Endodermal cell (in vitro differentiated cells): Measurements from ENCODE around the gene ACTL8. TPM values are rescaled to one million over a fixed set of nuclear protein-coding genes. Genes with fewer than 3 reads are reported as not detected.

Experiments
- DNase-seq: peaks from one replicate; pipeline ENCODE4 v3.0.0-alpha.2; 2017
- H3K27ac ChIP-seq: 2 replicates; pipeline ENCODE4 v1.5.1; 2013; ENCODE audit warnings: mild to moderate bottlenecking, low read depth, low read length, moderate library complexity
- H3K27me3 ChIP-seq: 2 replicates; pipeline ENCODE4 v1.6.1; 2013; ENCODE audit warnings: mild to moderate bottlenecking, low read length, moderate library complexity; ENCODE audit not compliant: insufficient read depth, control insufficient read depth, poor library complexity, severe bottlenecking
- H3K36me3 ChIP-seq: 2 replicates; pipeline ENCODE4 v1.7.0; 2013; ENCODE audit warnings: mild to moderate bottlenecking, low read length, moderate library complexity; ENCODE audit not compliant: control insufficient read depth, insufficient read depth
- H3K4me1 ChIP-seq: one replicate; pipeline ENCODE4 v1.7.0; 2013; ENCODE audit warnings: low read length; ENCODE audit not compliant: control insufficient read depth, insufficient read depth
- H3K4me3 ChIP-seq: 2 replicates; pipeline ENCODE4 v1.5.1; 2013; ENCODE audit warnings: mild to moderate bottlenecking, low read length, moderate library complexity
- H3K9ac ChIP-seq: 2 replicates; pipeline ENCODE4 v1.6.1; 2013; ENCODE audit warnings: mild to moderate bottlenecking, low read length, moderate library complexity; ENCODE audit not compliant: poor library complexity, severe bottlenecking; ENCODE audit errors: extremely low read depth
- H3K9me3 ChIP-seq: 2 replicates; pipeline ENCODE4 v1.6.1; 2013; ENCODE audit warnings: mild to moderate bottlenecking, low read length, moderate library complexity; ENCODE audit not compliant: control insufficient read depth
- H3K27ac Mint-ChIP-seq: 2 replicates; pipeline ENCODE4 v1.8.0; 2020; ENCODE audit warnings: mixed read lengths
- H3K27me3 Mint-ChIP-seq: 2 replicates; pipeline ENCODE4 v1.8.0; 2021; ENCODE audit warnings: mild to moderate bottlenecking, mixed read lengths; ENCODE audit not compliant: insufficient read depth
- H3K36me3 Mint-ChIP-seq: 2 replicates; pipeline ENCODE4 v1.8.0; 2020; ENCODE audit warnings: low read depth, mixed read lengths
- H3K4me1 Mint-ChIP-seq: 2 replicates; pipeline ENCODE4 v1.8.0; 2020; ENCODE audit warnings: mixed read lengths
- H3K4me3 Mint-ChIP-seq: 2 replicates; pipeline ENCODE4 v1.8.0; 2020; ENCODE audit warnings: mild to moderate bottlenecking, moderate library complexity, mixed read lengths
- H3K9me3 Mint-ChIP-seq: 2 replicates; pipeline ENCODE4 v1.8.0; 2020; ENCODE audit warnings: mild to moderate bottlenecking, mixed read lengths
- WGBS, 2 experiments: methylation state at CpG; one replicate each; pipeline versions ENCODE4 v1.1.5 to v1.1.7; 2013; ENCODE audit warnings: missing lambda C conversion rate in 2 of 2, mixed read lengths in 1 of 2; ENCODE audit not compliant: insufficient coverage in 1 of 2, insufficient read length in 1 of 2; 5-methylcytosine and 5-hydroxymethylcytosine counted together
- total RNA-seq, 2 donors: library from RNA; stranded (reverse); fragmentation: NEBNext Ultra II Directional in 1 of 2; extraction: Animal tissue kit (Norgen Biotek cat#: 25700) in 1 of 2; gene quantifications; 2 replicates in 1 of 2; 3 replicates in 1 of 2; pipeline ENCODE4 v1.2.1, GENCODE V29; 2021
- TF ChIP-seq, protein P1 (sequence below): fragments of 200-600 bp; sonication (generic); conservative IDR thresholded peaks from 2 replicates; pipeline ENCODE4 v1.5.0; 2021; ENCODE audit warnings: antibody characterized with exemption, mild to moderate bottlenecking

ACTL8 gene
- total RNA-seq, 2 donors from 2014 or later: not detected

DNA sequence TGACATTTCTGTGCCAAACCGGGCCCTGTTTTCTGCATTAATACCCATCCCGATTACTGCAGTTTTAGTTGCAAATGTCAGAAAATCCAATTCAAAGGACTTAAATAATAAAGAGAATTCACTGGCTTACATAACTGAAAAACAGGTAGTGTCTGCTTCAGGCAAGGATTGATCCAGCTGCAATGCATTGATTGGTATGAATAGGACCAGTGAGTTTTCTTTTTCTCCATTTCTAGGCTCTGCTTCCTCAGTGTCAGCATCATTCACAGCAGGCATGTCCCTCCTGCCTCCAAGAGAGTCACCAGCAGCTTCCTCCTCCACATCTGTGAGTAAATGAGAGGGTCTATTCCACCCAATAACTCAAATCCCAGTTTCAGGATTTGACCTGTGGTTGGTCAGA, 33.7 kb upstream of the ACTL8 start:
- no peaks in the 10 kb centered on the region for H3K4me1 Mint-ChIP-seq
- H3K4me1 ChIP-seq: no peaks in the 10 kb centered on the region
- no peaks in the 10 kb centered on the region for H3K9me3 ChIP-seq
- WGBS, 2 experiments: 97 to 100% methylated on average over 2 of the region's 2 CpGs
- no peaks in the 10 kb centered on the region for H3K9me3 Mint-ChIP-seq
- no peak overlapping the region for H3K4me3 ChIP-seq
- TF ChIP-seq, protein P1, sequence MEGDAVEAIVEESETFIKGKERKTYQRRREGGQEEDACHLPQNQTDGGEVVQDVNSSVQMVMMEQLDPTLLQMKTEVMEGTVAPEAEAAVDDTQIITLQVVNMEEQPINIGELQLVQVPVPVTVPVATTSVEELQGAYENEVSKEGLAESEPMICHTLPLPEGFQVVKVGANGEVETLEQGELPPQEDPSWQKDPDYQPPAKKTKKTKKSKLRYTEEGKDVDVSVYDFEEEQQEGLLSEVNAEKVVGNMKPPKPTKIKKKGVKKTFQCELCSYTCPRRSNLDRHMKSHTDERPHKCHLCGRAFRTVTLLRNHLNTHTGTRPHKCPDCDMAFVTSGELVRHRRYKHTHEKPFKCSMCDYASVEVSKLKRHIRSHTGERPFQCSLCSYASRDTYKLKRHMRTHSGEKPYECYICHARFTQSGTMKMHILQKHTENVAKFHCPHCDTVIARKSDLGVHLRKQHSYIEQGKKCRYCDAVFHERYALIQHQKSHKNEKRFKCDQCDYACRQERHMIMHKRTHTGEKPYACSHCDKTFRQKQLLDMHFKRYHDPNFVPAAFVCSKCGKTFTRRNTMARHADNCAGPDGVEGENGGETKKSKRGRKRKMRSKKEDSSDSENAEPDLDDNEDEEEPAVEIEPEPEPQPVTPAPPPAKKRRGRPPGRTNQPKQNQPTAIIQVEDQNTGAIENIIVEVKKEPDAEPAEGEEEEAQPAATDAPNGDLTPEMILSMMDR: no peak
- DNase-seq: no peak
- no peak overlapping the region for H3K27ac Mint-ChIP-seq
- H3K27ac ChIP-seq: no peak overlapping the region
- no peak overlapping the region for H3K9ac ChIP-seq
- H3K27me3 ChIP-seq: peaks cover 20% of the 10 kb centered on the region
- H3K36me3 ChIP-seq: no peaks in the 10 kb centered on the region
- no peaks in the 10 kb centered on the region for H3K36me3 Mint-ChIP-seq
- peaks cover 22% of the 10 kb centered on the region for H3K27me3 Mint-ChIP-seq
- H3K4me3 Mint-ChIP-seq: no peak overlapping the region

DNA sequence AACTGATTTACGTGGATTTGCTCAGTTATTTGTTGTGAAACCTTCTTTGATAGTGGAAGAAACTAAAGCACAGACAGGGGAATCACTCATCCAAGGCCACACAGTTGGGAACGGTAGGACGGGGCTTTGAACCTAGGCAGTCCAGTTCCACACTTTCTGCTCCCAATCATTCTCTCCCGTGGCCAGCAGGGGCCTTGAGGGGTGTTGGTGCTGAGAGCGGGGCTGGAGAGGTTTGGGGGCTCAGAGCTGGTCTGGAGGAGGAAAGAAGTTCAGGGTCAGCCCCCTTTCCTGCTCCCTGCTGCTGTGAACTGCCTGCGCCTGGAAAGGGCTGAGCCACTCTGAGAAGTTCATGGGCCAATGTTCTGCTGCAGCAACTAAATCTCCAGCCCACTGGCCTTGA, 31.4 kb upstream of the ACTL8 start:
- TF ChIP-seq, protein P1: peak; percentile 58
- Mint-ChIP-seq H3K4me1 (no peaks in the 10 kb centered on the region), H3K27me3 (peaks cover 20% of the 10 kb centered on the region), H3K36me3 (no peaks in the 10 kb centered on the region), H3K9me3 (peaks cover 6% of the 10 kb centered on the region), H3K27ac (no peak overlapping the region), H3K4me3 (no peak overlapping the region)
- no peak overlapping the region for H3K9ac ChIP-seq
- H3K4me3 ChIP-seq: no peak overlapping the region
- H3K27ac ChIP-seq: no peak overlapping the region
- 69 to 94% methylated on average over 2 to 6 of the region's 6 CpGs for WGBS, 2 experiments
- no peaks in the 10 kb centered on the region for H3K36me3 ChIP-seq
- DNase-seq: peak; percentile 75
- H3K4me1 ChIP-seq: no peaks in the 10 kb centered on the region
- peaks cover 11% of the 10 kb centered on the region for H3K27me3 ChIP-seq
- H3K9me3 ChIP-seq: no peaks in the 10 kb centered on the region

DNA sequence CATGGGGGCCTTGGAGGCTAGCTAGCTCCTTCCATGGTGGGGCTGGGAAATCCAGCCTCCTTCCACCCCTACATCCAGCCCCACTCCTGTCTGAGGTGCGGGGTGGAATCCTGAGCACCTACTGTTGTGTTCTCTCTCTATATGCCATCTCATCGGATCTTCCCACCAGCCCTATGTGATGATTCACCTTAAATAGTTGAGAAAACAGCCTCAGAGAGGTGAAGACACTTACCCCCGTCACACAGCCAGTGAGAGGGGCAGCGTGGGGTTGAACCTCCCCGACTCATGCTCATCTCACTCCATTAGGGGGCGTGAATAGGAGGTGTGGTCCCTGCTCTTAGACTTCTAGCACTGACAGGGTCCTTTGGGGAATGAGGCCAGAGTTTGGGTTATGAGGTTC, 31.0 kb upstream of the ACTL8 start:
- no peak overlapping the region for H3K9ac ChIP-seq
- H3K27me3 Mint-ChIP-seq: peaks cover 21% of the 10 kb centered on the region
- TF ChIP-seq, protein P1: no peak
- H3K9me3 ChIP-seq: no peaks in the 10 kb centered on the region
- H3K36me3 ChIP-seq: no peaks in the 10 kb centered on the region
- whole genome bisulfite sequencing, 2 experiments: 89 to 93% methylated on average over 4 to 6 of the region's 6 CpGs
- H3K27ac ChIP-seq: no peak overlapping the region
- H3K4me1 ChIP-seq: no peaks in the 10 kb centered on the region
- no peaks in the 10 kb centered on the region for H3K36me3 Mint-ChIP-seq
- no peak overlapping the region for H3K4me3 Mint-ChIP-seq
- peaks cover 8% of the 10 kb centered on the region for H3K9me3 Mint-ChIP-seq
- peaks cover under 1% of the 10 kb centered on the region for H3K4me1 Mint-ChIP-seq
- H3K27me3 ChIP-seq: peaks cover 11% of the 10 kb centered on the region
- DNase-seq: no peak
- no peak overlapping the region for H3K27ac Mint-ChIP-seq
- no peak overlapping the region for H3K4me3 ChIP-seq
